ENCODE results near the gene MSI2. TPM values are rescaled to one million over a fixed set of nuclear protein-coding genes. Genes with fewer than 3 reads are reported as not detected.

The MSI2 gene
- total RNA-seq, 2 experiments from 2014 or later: 65.7 to 71.9 TPM

DNA sequence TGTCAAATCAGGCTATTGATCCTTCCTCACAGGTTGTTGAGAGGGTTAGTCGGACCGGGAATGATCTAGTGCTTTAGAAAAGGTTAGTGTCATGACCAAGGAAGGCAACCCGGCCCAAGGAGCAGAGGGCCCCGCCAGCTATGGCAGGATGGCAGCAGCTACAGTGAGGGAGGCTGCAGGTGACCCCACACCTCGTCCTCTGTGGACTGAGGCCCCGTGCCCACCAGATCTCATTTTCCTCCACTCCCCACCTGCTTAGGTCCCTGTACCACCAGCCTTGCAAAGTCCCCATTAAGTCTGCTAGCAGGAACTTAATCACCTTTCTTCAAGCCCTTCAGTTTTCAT lies 381.3 kb downstream of the MSI2 start:
- ChIA-PET POLR2A (no interaction called here), CTCF (no interaction called here)
- no peaks in the 10 kb centered on the region for H3K9me3 Mint-ChIP-seq
- intact Hi-C loops (cut with micrococcal nuclease): no loop called here
- no peak for DNase-seq
- peaks cover 4% of the 10 kb centered on the region for H3K4me1 Mint-ChIP-seq (ENCODE audit: low read depth)
- no peak overlapping the region for H3K4me3 Mint-ChIP-seq
- no peaks in the 10 kb centered on the region for H3K27me3 Mint-ChIP-seq
- H3K36me3 Mint-ChIP-seq: peaks cover 15% of the 10 kb centered on the region
- H3K27ac Mint-ChIP-seq: peak overlapping the region; percentile 44

DNA sequence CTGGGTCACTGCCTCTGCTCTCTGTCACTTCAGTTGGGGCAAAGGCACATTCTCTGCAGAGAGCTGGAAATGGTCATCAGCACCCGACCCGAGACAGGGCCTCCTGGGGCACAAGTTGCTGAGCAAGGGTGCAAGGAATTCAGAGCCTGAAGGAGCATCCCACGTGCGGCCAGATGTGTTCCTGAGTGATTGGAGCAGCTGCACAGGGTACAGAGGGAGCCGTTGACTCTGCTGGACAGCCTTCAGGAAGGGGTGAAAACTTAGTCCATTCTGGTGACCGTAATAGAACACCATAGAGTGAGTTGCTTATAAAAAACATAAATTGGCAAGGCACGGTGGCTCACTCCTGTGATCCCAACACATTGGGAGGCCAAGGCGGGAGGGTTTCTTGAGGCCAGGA lies 382.0 kb downstream of the MSI2 start:
- H3K36me3 Mint-ChIP-seq: peaks cover 10% of the 10 kb centered on the region
- H3K27ac Mint-ChIP-seq: no peak overlapping the region
- DNase-seq: no peak
- ChIA-PET CTCF (interaction anchor here (0.6 to 1.1 kb wide), 2 partner anchors 40 to 528 kb away, joined by 3 read pairs; no protein-coding TSS in a partner anchor), POLR2A (no interaction called here)
- intact Hi-C loops (cut with micrococcal nuclease): no loop called here
- no peak overlapping the region for H3K4me3 Mint-ChIP-seq
- H3K4me1 Mint-ChIP-seq (ENCODE audit: low read depth): peaks cover 4% of the 10 kb centered on the region
- H3K9me3 Mint-ChIP-seq: no peaks in the 10 kb centered on the region
- H3K27me3 Mint-ChIP-seq: no peaks in the 10 kb centered on the region

DNA sequence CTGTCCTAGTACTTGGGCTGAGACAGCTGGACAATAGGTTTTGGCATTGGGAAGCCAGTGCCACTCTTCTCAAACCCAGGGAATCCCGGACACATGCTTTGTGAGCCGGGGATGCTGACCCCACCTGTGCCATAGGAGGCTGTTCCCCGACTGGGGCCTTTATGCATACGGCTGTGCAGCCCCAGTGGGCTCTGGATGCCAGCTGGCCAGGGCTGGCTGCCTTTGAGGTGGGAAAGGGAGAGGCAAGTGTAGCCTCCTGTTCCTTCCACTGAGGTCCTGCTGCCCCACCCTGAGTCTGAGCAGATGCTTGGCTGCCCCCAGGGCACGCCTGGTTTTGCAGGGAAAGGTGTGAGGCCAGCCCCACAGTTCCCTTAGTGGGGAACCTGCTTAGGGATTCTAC lies 383.1 kb downstream of the MSI2 start:
- Mint-ChIP-seq H3K9me3 (no peaks in the 10 kb centered on the region), H3K4me3 (no peak overlapping the region), H3K4me1 (ENCODE audit: low read depth) (peaks cover 4% of the 10 kb centered on the region), H3K36me3 (peaks cover 4% of the 10 kb centered on the region), H3K27ac (no peak overlapping the region), H3K27me3 (no peaks in the 10 kb centered on the region)
- CTCF ChIA-PET: no interaction called here
- DNase-seq: no peak
- intact Hi-C loops (cut with micrococcal nuclease): no loop called here
- POLR2A ChIA-PET: no interaction called here

DNA sequence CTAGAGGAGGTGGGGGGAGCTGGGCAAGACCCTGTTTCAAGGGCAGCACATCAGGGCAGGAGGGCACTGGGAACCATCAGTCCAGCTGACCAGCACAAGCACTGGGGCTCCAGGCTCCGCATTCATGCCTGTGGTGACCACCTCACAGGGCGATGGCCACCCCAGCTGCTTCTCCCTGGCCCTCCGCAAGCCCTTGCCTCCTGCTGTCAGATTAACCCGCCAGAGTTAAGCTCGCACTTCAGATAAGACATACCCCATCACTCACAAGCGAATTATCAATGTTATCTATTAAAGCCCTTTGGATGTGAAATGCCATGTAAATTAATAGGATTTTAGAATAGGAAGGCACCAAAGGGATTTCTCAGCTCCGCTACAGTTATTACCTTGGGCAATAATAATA lies 383.8 kb downstream of the MSI2 start:
- Mint-ChIP-seq H3K27me3 (no peaks in the 10 kb centered on the region), H3K4me3 (no peak overlapping the region), H3K4me1 (ENCODE audit: low read depth) (peaks cover 4% of the 10 kb centered on the region), H3K9me3 (no peaks in the 10 kb centered on the region), H3K27ac (no peak overlapping the region), H3K36me3 (no peaks in the 10 kb centered on the region)
- POLR2A ChIA-PET: no interaction called here
- intact Hi-C loops (cut with micrococcal nuclease): loop anchor here (2.0 kb wide), 1 partner anchor 15 kb away; no protein-coding TSS in a partner anchor
- no peak for DNase-seq
- CTCF ChIA-PET: no interaction called here

DNA sequence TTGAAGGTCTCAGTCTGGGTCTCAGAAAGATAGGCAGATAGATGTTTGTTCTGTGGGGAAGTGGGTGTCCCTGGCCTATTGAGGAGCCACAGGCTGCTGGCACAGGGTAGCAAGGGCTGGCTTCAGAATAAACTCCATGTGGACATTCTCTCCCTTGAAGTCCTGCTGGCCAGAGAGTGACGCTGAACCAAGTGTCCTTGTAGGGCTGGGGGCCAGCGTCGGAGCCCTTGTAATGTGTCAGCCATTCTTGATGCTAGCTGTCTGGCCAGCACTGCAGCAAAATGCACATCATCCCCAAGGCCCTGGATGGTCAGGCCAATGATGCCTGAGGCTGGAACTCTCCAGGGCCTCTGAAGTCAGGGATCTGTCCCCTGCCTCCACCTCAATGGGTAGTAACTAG lies 385.4 kb downstream of the MSI2 start:
- Mint-ChIP-seq H3K4me3 (no peak overlapping the region), H3K27me3 (no peaks in the 10 kb centered on the region), H3K27ac (no peak overlapping the region), H3K9me3 (no peaks in the 10 kb centered on the region), H3K36me3 (peaks cover 3% of the 10 kb centered on the region), H3K4me1 (ENCODE audit: low read depth) (peaks cover 13% of the 10 kb centered on the region)
- DNase-seq: no peak
- ChIA-PET CTCF (interaction anchor here (1.4 to 1.8 kb wide), 2 partner anchors 21 to 399 kb away, joined by 3 to 5 read pairs; no protein-coding TSS in a partner anchor), POLR2A (no interaction called here)
- intact Hi-C loops (cut with micrococcal nuclease): loop anchor here (2.0 kb wide), 1 partner anchor 17 kb away; no protein-coding TSS in a partner anchor

DNA sequence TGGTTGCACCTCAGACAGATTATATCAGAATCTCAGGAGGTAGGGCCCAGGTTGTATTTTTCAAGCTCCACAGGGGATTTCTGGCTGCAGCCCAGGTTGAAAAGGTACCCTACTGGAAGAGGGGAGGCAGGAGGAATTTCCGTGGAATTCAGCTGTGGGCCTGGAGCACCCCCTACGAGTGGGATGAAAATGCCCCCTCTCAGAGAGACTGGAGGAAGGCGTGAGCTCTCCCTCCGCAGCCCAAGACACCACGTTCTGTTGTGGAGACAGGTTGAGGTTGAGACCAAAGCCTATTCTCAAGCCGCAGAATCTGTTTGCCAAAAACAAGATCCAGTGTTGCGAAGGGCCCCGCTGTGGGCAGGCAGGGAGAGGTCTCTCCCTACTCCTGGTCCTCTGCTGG lies 386.7 kb downstream of the MSI2 start:
- ChIA-PET CTCF (no interaction called here), POLR2A (no interaction called here)
- intact Hi-C loops (cut with micrococcal nuclease): no loop called here
- no peak for DNase-seq
- peaks cover 3% of the 10 kb centered on the region for H3K36me3 Mint-ChIP-seq
- H3K4me1 Mint-ChIP-seq (ENCODE audit: low read depth): peaks cover 9% of the 10 kb centered on the region
- no peak overlapping the region for H3K4me3 Mint-ChIP-seq
- H3K27ac Mint-ChIP-seq: no peak overlapping the region
- H3K9me3 Mint-ChIP-seq: no peaks in the 10 kb centered on the region
- no peaks in the 10 kb centered on the region for H3K27me3 Mint-ChIP-seq

DNA sequence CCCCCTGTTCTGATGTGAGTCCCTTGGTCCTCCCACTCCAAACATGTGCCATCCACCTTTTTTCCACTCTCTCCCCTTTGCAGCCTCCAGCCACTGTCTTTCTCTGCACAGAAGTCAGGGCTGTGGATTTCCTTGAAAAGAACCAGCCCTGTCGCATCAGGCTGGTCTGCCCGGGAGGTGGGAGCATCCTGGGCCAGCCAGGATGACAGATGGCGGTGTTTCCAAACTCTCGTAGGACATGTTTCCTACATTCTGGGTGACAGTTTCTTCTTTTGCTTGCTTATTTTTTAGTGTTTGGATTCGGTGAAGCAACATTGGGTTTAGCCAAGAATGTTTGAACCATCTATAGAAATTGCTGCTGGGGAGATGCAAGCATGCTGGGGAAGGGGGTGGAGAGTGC lies 388.0 kb downstream of the MSI2 start:
- no peak overlapping the region for H3K4me3 Mint-ChIP-seq
- ChIA-PET POLR2A (no interaction called here), CTCF (no interaction called here)
- H3K36me3 Mint-ChIP-seq: peaks cover 3% of the 10 kb centered on the region
- H3K27ac Mint-ChIP-seq: no peak overlapping the region
- DNase-seq: no peak
- intact Hi-C loops (cut with micrococcal nuclease): no loop called here
- no peaks in the 10 kb centered on the region for H3K27me3 Mint-ChIP-seq
- no peaks in the 10 kb centered on the region for H3K9me3 Mint-ChIP-seq
- H3K4me1 Mint-ChIP-seq (ENCODE audit: low read depth): peaks cover 9% of the 10 kb centered on the region

DNA sequence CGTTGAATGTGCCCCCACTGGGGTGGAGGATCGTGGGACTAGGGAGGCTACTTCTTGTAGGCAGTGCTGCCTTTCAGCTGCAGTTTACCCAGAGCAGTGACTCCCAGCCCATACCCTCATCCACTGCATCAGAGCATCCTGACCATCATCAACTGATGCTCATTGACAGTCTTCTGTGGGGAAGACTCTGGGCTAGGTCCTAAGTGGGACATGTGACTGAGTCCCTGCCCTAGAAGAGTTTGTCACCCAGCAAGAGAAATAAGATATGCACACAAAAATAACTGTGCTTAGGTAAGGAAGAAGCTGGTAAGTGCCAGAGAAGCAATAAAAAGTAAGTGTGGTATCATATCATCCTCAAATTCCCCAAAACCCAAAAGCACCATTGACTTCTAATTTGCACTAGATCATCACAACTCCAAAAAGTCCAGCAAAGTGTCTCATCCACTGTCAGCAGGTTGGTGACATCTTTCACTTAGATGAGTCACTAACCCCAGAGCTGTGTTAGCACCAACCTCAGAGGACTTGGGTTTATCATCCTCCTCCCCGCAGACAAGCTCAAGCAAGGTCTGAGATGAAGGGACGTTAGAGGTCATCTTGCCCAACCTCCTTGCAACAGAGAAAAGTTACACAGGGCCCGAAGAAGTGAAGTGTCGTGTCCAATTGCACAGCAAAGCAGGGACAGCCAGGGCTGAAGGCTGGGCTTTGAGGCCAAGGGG lies 389.8 kb downstream of the MSI2 start:
- POLR2A ChIA-PET: interaction anchor here (0.7 to 0.8 kb wide), 3 partner anchors 17 to 46 kb away, joined by 3 read pairs; no protein-coding TSS in a partner anchor
- Mint-ChIP-seq H3K36me3 (peaks cover 3% of the 10 kb centered on the region), H3K4me1 (ENCODE audit: low read depth) (peaks cover 9% of the 10 kb centered on the region), H3K9me3 (no peaks in the 10 kb centered on the region), H3K4me3 (no peak overlapping the region), H3K27ac (peak overlapping the region; percentile 35), H3K27me3 (no peaks in the 10 kb centered on the region)
- peak; percentile 43 for DNase-seq
- CTCF ChIA-PET: interaction anchor here (1.9 to 2.5 kb wide), 2 partner anchors 26 to 48 kb away, joined by 8 to 13 read pairs; no protein-coding TSS in a partner anchor
- intact Hi-C loops (cut with micrococcal nuclease): loop anchor here (1.0 to 2.0 kb wide), 3 partner anchors 25 to 46 kb away; no protein-coding TSS in a partner anchor

DNA sequence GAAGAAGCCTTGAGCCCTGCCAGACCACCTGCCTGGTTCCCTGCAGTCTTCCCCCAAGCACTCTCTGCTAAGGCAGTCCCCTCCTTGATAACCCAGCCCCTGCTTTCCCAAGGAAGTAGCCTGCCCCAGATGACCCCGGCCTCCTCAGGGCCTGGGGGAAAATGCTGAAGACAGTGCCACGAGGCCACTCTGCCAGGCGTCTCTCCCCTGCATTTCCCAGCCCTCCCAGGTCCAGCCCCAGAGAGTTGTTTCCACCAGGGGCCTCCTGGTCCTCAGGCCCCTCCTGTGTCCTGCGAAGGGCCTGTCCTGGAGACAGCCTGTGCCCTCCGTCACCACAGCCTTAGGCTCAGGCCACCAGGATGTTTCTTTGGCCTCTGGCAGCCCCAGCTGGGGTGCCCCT lies 392.4 kb downstream of the MSI2 start:
- intact Hi-C loops (cut with micrococcal nuclease): no loop called here

DNA sequence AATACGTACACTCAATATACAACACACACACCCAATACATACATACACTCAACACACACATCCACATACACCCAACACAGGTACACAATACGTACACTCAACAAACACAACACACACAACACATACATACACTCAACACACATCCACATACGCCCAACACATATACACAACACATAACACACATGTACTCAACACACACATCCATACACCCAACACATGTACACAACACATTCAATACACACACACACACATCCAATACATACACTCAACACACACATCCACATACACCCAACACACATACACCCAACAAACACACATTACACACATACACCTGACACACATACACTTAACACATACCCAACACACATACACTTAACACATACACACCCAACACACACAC lies 392.9 kb downstream of the MSI2 start:
- POLR2A ChIA-PET: no interaction called here
- no peak overlapping the region for H3K27ac Mint-ChIP-seq
- H3K4me3 Mint-ChIP-seq: no peak overlapping the region
- intact Hi-C loops (cut with micrococcal nuclease): no loop called here
- peaks cover 3% of the 10 kb centered on the region for H3K36me3 Mint-ChIP-seq
- H3K27me3 Mint-ChIP-seq: no peaks in the 10 kb centered on the region
- peaks cover 9% of the 10 kb centered on the region for H3K4me1 Mint-ChIP-seq (ENCODE audit: low read depth)
- CTCF ChIA-PET: interaction anchor here (1.1 kb wide), 1 partner anchor 23 kb away, joined by 3 read pairs; no protein-coding TSS in a partner anchor
- no peak for DNase-seq
- H3K9me3 Mint-ChIP-seq: no peaks in the 10 kb centered on the region

More for the DNA sequence above, 392.4 kb downstream of the MSI2 start:
- H3K27ac Mint-ChIP-seq: no peak overlapping the region
- H3K36me3 Mint-ChIP-seq: peaks cover 3% of the 10 kb centered on the region
- no peaks in the 10 kb centered on the region for H3K9me3 Mint-ChIP-seq
- H3K4me1 Mint-ChIP-seq (ENCODE audit: low read depth): peaks cover 9% of the 10 kb centered on the region
- ChIA-PET POLR2A (no interaction called here), CTCF (interaction anchor here (1.1 kb wide), 1 partner anchor 23 kb away, joined by 3 read pairs; no protein-coding TSS in a partner anchor)
- no peak overlapping the region for H3K4me3 Mint-ChIP-seq
- DNase-seq: no peak
- no peaks in the 10 kb centered on the region for H3K27me3 Mint-ChIP-seq

DNA sequence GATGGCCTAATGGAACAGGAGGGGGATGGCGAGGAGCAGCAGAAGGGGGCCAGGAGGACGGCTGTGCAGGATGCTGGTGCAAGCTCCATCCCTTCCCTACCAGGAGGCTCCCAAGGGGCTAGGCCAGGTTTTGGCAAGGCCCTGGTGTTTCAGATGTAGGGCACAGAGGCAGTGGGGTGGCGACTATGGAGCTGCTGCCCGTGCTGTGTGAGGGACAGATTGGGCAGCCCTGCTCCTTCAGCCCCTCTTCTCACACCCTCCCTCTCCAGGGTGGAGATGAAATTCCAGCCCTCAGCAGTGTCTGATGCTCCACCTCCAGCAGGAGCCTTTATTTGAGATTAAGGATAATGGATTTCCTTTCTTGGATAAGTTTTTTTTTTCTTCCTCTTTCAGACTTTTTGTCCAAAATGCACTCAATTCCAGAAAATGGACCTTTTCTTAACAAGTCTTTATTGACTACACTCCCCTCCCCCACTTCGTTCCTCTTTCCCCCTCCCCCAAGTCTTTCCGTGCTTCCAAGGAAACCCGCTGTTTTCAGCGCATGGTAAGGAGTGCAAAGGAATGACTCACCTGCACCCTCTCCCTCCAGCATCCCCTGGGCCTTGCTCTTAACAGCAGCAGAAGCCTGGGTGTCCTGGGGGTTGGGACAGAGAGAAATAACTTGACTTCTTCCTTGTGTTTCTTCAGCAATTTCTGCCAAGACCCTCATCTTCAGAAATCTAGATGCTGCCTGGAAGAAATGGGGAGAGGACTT lies 393.6 kb downstream of the MSI2 start:
- intact Hi-C loops (cut with micrococcal nuclease): no loop called here
- Mint-ChIP-seq H3K4me1 (ENCODE audit: low read depth) (peaks cover 9% of the 10 kb centered on the region), H3K36me3 (peaks cover 3% of the 10 kb centered on the region), H3K27me3 (no peaks in the 10 kb centered on the region), H3K9me3 (no peaks in the 10 kb centered on the region), H3K4me3 (no peak overlapping the region), H3K27ac (no peak overlapping the region)
- CTCF ChIA-PET: interaction anchor here (1.9 kb wide), 1 partner anchor 22 kb away, joined by 10 read pairs; no protein-coding TSS in a partner anchor
- no peak for DNase-seq
- POLR2A ChIA-PET: no interaction called here

DNA sequence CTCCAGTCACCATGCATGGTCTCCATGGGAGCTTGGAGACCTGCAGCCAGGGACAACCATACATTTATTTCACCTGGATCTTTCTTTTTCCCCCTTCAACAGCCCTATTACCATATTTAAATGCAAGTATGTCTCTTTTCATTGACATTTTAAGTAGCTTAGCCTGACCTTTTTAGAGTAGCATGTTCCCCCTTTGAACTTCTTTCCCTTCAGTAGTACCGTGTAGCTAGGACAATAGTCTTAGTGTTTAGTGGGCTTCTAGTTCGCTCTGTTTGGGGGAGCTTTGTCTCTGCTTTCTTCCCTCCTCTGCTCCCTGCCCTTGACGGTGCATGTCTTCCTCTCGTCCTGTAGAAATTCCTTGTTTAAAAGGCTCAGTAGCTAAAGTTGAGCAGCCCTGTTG lies 394.2 kb downstream of the MSI2 start:
- POLR2A ChIA-PET: no interaction called here
- Mint-ChIP-seq H3K36me3 (peaks cover 3% of the 10 kb centered on the region), H3K9me3 (no peaks in the 10 kb centered on the region), H3K27me3 (no peaks in the 10 kb centered on the region), H3K4me3 (no peak overlapping the region), H3K4me1 (ENCODE audit: low read depth) (peaks cover 9% of the 10 kb centered on the region), H3K27ac (no peak overlapping the region)
- no peak for DNase-seq
- intact Hi-C loops (cut with micrococcal nuclease): no loop called here
- CTCF ChIA-PET: interaction anchor here (1.9 kb wide), 1 partner anchor 21 kb away, joined by 10 read pairs; no protein-coding TSS in a partner anchor

All from activated CD4-positive, alpha-beta memory T cell treated with anti-CD3 and anti-CD28 coated beads for 36 hours (primary cell).